ENCODE measurements around the gene PLCG2. TPM values are rescaled to one million over a fixed set of nuclear protein-coding genes. Genes with fewer than 3 reads are reported as not detected.

Gene PLCG2
- polyA plus RNA-seq, 1 donor from 2014 or later, result not detected

DNA sequence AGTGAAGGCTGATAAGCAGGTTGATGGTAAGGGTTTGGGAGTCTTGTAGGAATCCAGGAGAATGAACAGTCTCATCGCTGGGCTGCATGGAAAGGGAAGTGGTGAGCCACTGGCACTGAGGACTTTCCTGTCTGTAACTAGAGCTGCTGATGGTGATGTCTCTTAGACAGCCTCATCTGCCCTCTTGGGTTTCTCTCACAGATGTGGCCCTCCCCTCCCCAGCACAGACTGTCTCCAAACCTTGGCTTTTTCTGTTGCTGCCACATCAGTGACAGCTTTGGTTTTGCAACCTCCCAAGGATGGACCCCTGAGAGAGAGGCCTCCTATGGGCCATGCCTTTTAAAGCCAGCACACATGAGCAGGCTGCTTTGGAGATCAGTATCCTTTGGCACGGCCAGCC lies 16.9 kb downstream of the PLCG2 start:
- H2AFZ ChIP-seq (ENCODE audit: low read depth, low read length), result no peak overlapping the region
- no peaks in the 10 kb centered on the region for H3K79me2 ChIP-seq (replicated peaks; ENCODE audit: insufficient read depth, low read length)
- H3F3A ChIP-seq (ENCODE audit: insufficient read depth, low read length, poor library complexity, severe bottlenecking), result no peaks in the 10 kb centered on the region
- no peak overlapping the region for H3K27ac ChIP-seq (ENCODE audit: low read length)
- TF ChIP-seq POLR2AphosphoS5 (IDR thresholded peaks at IDR 0.05) (no peak), MXI1 (conservative IDR thresholded peaks at IDR 0.05; ENCODE audit: poor library complexity, severe bottlenecking) (no peak), RAD21 (conservative IDR thresholded peaks at IDR 0.05) (no peak), EP300 (conservative IDR thresholded peaks at IDR 0.05; ENCODE audit: poor library complexity, severe bottlenecking) (no peak), SMC3 (conservative IDR thresholded peaks at IDR 0.05; ENCODE audit: poor library complexity) (no peak), TAF1 (IDR thresholded peaks at IDR 0.05; ENCODE audit: low read depth) (no peak), EZH2 (IDR thresholded peaks at IDR 0.05; ENCODE audit: borderline replicate concordance, insufficient read depth, low read length, poor library complexity, severe bottlenecking) (no peak)
- TF ChIP-seq, protein P1, sequence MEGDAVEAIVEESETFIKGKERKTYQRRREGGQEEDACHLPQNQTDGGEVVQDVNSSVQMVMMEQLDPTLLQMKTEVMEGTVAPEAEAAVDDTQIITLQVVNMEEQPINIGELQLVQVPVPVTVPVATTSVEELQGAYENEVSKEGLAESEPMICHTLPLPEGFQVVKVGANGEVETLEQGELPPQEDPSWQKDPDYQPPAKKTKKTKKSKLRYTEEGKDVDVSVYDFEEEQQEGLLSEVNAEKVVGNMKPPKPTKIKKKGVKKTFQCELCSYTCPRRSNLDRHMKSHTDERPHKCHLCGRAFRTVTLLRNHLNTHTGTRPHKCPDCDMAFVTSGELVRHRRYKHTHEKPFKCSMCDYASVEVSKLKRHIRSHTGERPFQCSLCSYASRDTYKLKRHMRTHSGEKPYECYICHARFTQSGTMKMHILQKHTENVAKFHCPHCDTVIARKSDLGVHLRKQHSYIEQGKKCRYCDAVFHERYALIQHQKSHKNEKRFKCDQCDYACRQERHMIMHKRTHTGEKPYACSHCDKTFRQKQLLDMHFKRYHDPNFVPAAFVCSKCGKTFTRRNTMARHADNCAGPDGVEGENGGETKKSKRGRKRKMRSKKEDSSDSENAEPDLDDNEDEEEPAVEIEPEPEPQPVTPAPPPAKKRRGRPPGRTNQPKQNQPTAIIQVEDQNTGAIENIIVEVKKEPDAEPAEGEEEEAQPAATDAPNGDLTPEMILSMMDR (IDR thresholded peaks at IDR 0.05; ENCODE audit: poor library complexity, severe bottlenecking), result no peak
- TF ChIP-seq, protein P2, sequence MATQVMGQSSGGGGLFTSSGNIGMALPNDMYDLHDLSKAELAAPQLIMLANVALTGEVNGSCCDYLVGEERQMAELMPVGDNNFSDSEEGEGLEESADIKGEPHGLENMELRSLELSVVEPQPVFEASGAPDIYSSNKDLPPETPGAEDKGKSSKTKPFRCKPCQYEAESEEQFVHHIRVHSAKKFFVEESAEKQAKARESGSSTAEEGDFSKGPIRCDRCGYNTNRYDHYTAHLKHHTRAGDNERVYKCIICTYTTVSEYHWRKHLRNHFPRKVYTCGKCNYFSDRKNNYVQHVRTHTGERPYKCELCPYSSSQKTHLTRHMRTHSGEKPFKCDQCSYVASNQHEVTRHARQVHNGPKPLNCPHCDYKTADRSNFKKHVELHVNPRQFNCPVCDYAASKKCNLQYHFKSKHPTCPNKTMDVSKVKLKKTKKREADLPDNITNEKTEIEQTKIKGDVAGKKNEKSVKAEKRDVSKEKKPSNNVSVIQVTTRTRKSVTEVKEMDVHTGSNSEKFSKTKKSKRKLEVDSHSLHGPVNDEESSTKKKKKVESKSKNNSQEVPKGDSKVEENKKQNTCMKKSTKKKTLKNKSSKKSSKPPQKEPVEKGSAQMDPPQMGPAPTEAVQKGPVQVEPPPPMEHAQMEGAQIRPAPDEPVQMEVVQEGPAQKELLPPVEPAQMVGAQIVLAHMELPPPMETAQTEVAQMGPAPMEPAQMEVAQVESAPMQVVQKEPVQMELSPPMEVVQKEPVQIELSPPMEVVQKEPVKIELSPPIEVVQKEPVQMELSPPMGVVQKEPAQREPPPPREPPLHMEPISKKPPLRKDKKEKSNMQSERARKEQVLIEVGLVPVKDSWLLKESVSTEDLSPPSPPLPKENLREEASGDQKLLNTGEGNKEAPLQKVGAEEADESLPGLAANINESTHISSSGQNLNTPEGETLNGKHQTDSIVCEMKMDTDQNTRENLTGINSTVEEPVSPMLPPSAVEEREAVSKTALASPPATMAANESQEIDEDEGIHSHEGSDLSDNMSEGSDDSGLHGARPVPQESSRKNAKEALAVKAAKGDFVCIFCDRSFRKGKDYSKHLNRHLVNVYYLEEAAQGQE (IDR thresholded peaks at IDR 0.05; ENCODE audit: borderline replicate concordance), result no peak
- H3K4me3 ChIP-seq (ENCODE audit: low read length), result no peak overlapping the region
- no peaks in the 10 kb centered on the region for H3K36me3 ChIP-seq (ENCODE audit: insufficient read depth, low read length)
- no peaks in the 10 kb centered on the region for H3K9me2 ChIP-seq (ENCODE audit: insufficient read depth, low read length)
- no peak overlapping the region for H3K4me2 ChIP-seq (ENCODE audit: low read length)
- H3K9ac ChIP-seq (ENCODE audit: low read length), result no peak overlapping the region
- H3K9me3 ChIP-seq (ENCODE audit: low read length), result no peaks in the 10 kb centered on the region
- no peaks in the 10 kb centered on the region for H4K20me1 ChIP-seq (ENCODE audit: insufficient read depth)
- no peaks in the 10 kb centered on the region for H3K27me3 ChIP-seq (ENCODE audit: insufficient read depth, low read depth, low read length)

DNA sequence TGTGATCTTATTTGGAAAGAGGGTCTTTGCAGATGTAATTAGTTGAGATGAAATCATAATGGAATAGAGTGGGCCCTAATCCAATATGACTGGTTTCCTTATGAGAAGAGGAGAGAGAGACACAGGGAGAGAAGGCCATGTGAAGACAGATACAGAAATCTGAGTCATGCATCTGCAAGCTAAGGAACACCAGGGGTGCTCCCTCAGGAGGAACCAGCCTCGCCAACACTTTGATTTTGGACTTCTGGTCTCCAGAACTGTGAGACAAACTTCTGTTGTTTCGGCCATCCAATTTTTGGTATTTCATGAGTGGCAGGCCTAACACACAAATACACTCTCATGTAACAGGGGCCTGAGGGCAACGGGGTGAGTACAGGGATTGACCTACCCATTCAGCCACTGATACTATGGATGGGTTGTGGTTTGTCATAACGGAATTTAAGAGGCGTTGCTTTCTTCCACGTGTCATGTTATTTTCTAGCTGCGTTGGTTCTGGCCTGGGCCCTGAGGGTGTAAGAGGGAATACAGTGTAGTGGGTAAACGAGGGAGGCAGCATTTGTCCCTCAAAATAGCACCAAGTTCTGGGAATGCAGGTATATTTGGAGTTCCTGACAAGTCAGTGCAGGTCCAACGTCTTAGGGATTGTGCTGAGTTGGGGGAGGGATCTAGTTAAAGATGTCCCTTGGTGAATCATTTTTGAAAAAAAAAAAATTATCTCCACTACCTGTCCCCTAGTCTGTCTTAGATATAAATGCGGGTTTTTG lies 17.7 kb downstream of the PLCG2 start:
- Histone ChIP-seq H3K27ac (ENCODE audit: low read length) (no peak overlapping the region), H3F3A (ENCODE audit: insufficient read depth, low read length, poor library complexity, severe bottlenecking) (no peaks in the 10 kb centered on the region), H3K9ac (ENCODE audit: low read length) (no peak overlapping the region), H3K36me3 (ENCODE audit: insufficient read depth, low read length) (no peaks in the 10 kb centered on the region), H4K20me1 (ENCODE audit: insufficient read depth) (no peaks in the 10 kb centered on the region), H3K9me3 (ENCODE audit: low read length) (no peaks in the 10 kb centered on the region), H2AFZ (ENCODE audit: low read depth, low read length) (no peak overlapping the region), H3K4me2 (ENCODE audit: low read length) (no peak overlapping the region), H3K4me3 (ENCODE audit: low read length) (no peak overlapping the region), H3K27me3 (ENCODE audit: insufficient read depth, low read depth, low read length) (no peaks in the 10 kb centered on the region), H3K79me2 (replicated peaks; ENCODE audit: insufficient read depth, low read length) (no peaks in the 10 kb centered on the region), H3K9me2 (ENCODE audit: insufficient read depth, low read length) (no peaks in the 10 kb centered on the region)
- TF ChIP-seq EZH2 (IDR thresholded peaks at IDR 0.05; ENCODE audit: borderline replicate concordance, insufficient read depth, low read length, poor library complexity, severe bottlenecking) (no peak), MXI1 (conservative IDR thresholded peaks at IDR 0.05; ENCODE audit: poor library complexity, severe bottlenecking) (no peak), TAF1 (IDR thresholded peaks at IDR 0.05; ENCODE audit: low read depth) (no peak), RAD21 (conservative IDR thresholded peaks at IDR 0.05) (no peak), EP300 (conservative IDR thresholded peaks at IDR 0.05; ENCODE audit: poor library complexity, severe bottlenecking) (no peak), POLR2AphosphoS5 (IDR thresholded peaks at IDR 0.05) (no peak)
- TF ChIP-seq, protein P1 (IDR thresholded peaks at IDR 0.05; ENCODE audit: poor library complexity, severe bottlenecking), result no peak
